HEK293 (cell line): ENCODE data around the gene SNRPD2.

Experiments used
- CTCF ChIA-PET: fragments of 350-600 bp; formaldehyde crosslinking; extraction: SDS; loops from one replicate; lab custom pipeline; 2021; ENCODE audit warnings: antibody characterized with exemption; lab: Yijun Ruan, JAX
- POLR2A ChIA-PET: fragments of 300-600 bp; formaldehyde crosslinking; extraction: SDS; loops from one replicate; lab custom pipeline; 2020; ENCODE audit warnings: antibody characterized with exemption, inconsistent platforms; lab: Yijun Ruan, JAX
- H3K27ac ChIP-seq: fragments of 200-500 bp; sonication (Bioruptor generic); 2 replicates; pipeline ENCODE4 v1.5.1; 2014; ENCODE audit warnings: low read depth, low read length, control low read depth, inconsistent platforms; ENCODE audit errors: extremely low read depth
- H3K36me3 ChIP-seq, 2 experiments: fragments of 200-500 bp in 1 of 2; sonication (Bioruptor generic) in 1 of 2; 1 replicate in 1 of 2; 2 replicates in 1 of 2; pipeline ENCODE4 v1.5.1; 2014 to 2017; ENCODE audit warnings: inconsistent platforms in 2 of 2, low read length in 2 of 2; ENCODE audit not compliant: control insufficient read depth in 2 of 2, insufficient read depth in 1 of 2
- H3K4me1 ChIP-seq: fragments of 200-500 bp; sonication (Bioruptor generic); 2 replicates; pipeline ENCODE4 v1.5.1; 2014; ENCODE audit warnings: mild to moderate bottlenecking, low read length, inconsistent platforms; ENCODE audit not compliant: control insufficient read depth, insufficient read depth
- H3K4me3 ChIP-seq: 2 replicates; pipeline ENCODE4 v1.5.1; 2011; ENCODE audit warnings: low read depth, mild to moderate bottlenecking, control low read depth, low read length, moderate library complexity
- H3K9me3 ChIP-seq: fragments of 200-500 bp; sonication (Bioruptor generic); 2 replicates; pipeline ENCODE4 v1.5.1; 2014; ENCODE audit warnings: low read depth, low read length, inconsistent platforms; ENCODE audit not compliant: control insufficient read depth, insufficient read depth
- BCL11A ChIP-seq: fragments of 450-650 bp; formaldehyde crosslinking; IDR thresholded peaks from 2 replicates; pipeline ENCODE4 v1.5.1; 2016; ENCODE audit warnings: low read depth, missing biosample characterization, missing genetic modification characterization
- GLI4 ChIP-seq: fragments of 450-650 bp; formaldehyde crosslinking; IDR thresholded peaks from 2 replicates; pipeline ENCODE4 v1.5.1; 2016; ENCODE audit warnings: missing biosample characterization, missing genetic modification characterization
- GLIS1 ChIP-seq: fragments of 450-650 bp; formaldehyde crosslinking; IDR thresholded peaks from 2 replicates; pipeline ENCODE4 v1.5.1; 2016; ENCODE audit warnings: missing biosample characterization, missing genetic modification characterization
- HOXC10 ChIP-seq: sonication (generic); formaldehyde crosslinking; IDR thresholded peaks from 2 replicates; pipeline ENCODE4 v1.8.1; 2023; ENCODE audit warnings: mild to moderate bottlenecking, missing genetic modification reagents
- KLF10 ChIP-seq: fragments of 450-650 bp; IDR thresholded peaks from 2 replicates; pipeline ENCODE4 v1.5.1; 2018; ENCODE audit warnings: missing biosample characterization, mild to moderate bottlenecking, missing genetic modification characterization
- KLF9 ChIP-seq: fragments of 450-650 bp; formaldehyde crosslinking; IDR thresholded peaks from 2 replicates; pipeline ENCODE4 v1.5.1; 2016; ENCODE audit warnings: missing biosample characterization, missing genetic modification characterization, low read depth
- SP7 ChIP-seq: fragments of 450-650 bp; formaldehyde crosslinking; IDR thresholded peaks from 2 replicates; pipeline ENCODE4 v1.5.1; 2016; ENCODE audit warnings: missing biosample characterization, missing genetic modification characterization
- WT1 ChIP-seq: fragments of 450-650 bp; formaldehyde crosslinking; IDR thresholded peaks from 2 replicates; pipeline ENCODE4 v1.5.1; 2016; ENCODE audit warnings: missing biosample characterization, missing genetic modification characterization
- ZBTB48 ChIP-seq: fragments of 450-650 bp; formaldehyde crosslinking; IDR thresholded peaks from 2 replicates; pipeline ENCODE4 v1.5.1; 2016; ENCODE audit warnings: missing biosample characterization, missing genetic modification characterization
- ZFHX2 ChIP-seq: fragments of 450-650 bp; formaldehyde crosslinking; conservative IDR thresholded peaks from 2 replicates; pipeline ENCODE4 v1.5.1; 2016; ENCODE audit warnings: missing biosample characterization, missing genetic modification characterization
- ZNF174 ChIP-seq: fragments of 450-650 bp; formaldehyde crosslinking; IDR thresholded peaks from 2 replicates; pipeline ENCODE4 v1.5.0; 2017; ENCODE audit warnings: missing biosample characterization, mild to moderate bottlenecking, missing genetic modification characterization
- ZNF202 ChIP-seq: fragments of 450-650 bp; formaldehyde crosslinking; IDR thresholded peaks from 2 replicates; pipeline ENCODE4 v1.5.1; 2016; ENCODE audit warnings: missing biosample characterization, missing genetic modification characterization, borderline replicate concordance
- ZNF24 ChIP-seq: fragments of 450-650 bp; formaldehyde crosslinking; IDR thresholded peaks from 2 replicates; pipeline ENCODE4 v1.5.1; 2016; ENCODE audit warnings: missing biosample characterization, missing genetic modification characterization
- ZNF324 ChIP-seq: fragments of 450-650 bp; formaldehyde crosslinking; IDR thresholded peaks from 2 replicates; pipeline ENCODE4 v1.5.1; 2016; ENCODE audit warnings: missing biosample characterization, missing genetic modification characterization
- ZNF501 ChIP-seq: fragments of 450-650 bp; formaldehyde crosslinking; IDR thresholded peaks from 2 replicates; pipeline ENCODE4 v1.5.1; 2016; ENCODE audit warnings: missing biosample characterization, missing genetic modification characterization
- ZNF560 ChIP-seq: fragments of 450-650 bp; formaldehyde crosslinking; IDR thresholded peaks from 2 replicates; pipeline ENCODE4 v1.5.1; 2017; ENCODE audit warnings: missing biosample characterization, missing genetic modification characterization, borderline replicate concordance
- ZNF600 ChIP-seq: fragments of 450-650 bp; formaldehyde crosslinking; IDR thresholded peaks from 2 replicates; pipeline ENCODE4 v1.5.1; 2016; ENCODE audit warnings: missing biosample characterization, missing genetic modification characterization
- ZNF621 ChIP-seq: fragments of 450-650 bp; formaldehyde crosslinking; IDR thresholded peaks from 2 replicates; pipeline ENCODE4 v1.5.1; 2017; ENCODE audit warnings: missing biosample characterization, missing genetic modification characterization
- ZSCAN23 ChIP-seq: fragments of 450-650 bp; formaldehyde crosslinking; IDR thresholded peaks from 2 replicates; pipeline ENCODE4 v1.5.1; 2016; ENCODE audit warnings: missing biosample characterization, missing genetic modification characterization
- ZSCAN30 ChIP-seq: fragments of 450-650 bp; IDR thresholded peaks from 2 replicates; pipeline ENCODE4 v1.5.1; 2018; ENCODE audit warnings: missing biosample characterization, mild to moderate bottlenecking, missing genetic modification characterization, moderate library complexity
- TF ChIP-seq, protein P1 (sequence below): fragments of 450-650 bp; formaldehyde crosslinking; IDR thresholded peaks from 2 replicates; pipeline ENCODE4 v1.5.1; 2016; ENCODE audit warnings: missing biosample characterization, missing genetic modification characterization
- TF ChIP-seq, protein P2 (sequence below): fragments of 450-650 bp; formaldehyde crosslinking; IDR thresholded peaks from 2 replicates; pipeline ENCODE4 v1.5.1; 2016; ENCODE audit warnings: missing biosample characterization, missing genetic modification characterization, borderline replicate concordance
- TF ChIP-seq, protein P3 (sequence below): fragments of 450-650 bp; formaldehyde crosslinking; IDR thresholded peaks from 2 replicates; pipeline ENCODE4 v1.5.1; 2016; ENCODE audit warnings: missing biosample characterization, missing genetic modification characterization
- TF ChIP-seq, protein P4 (sequence below): fragments of 450-650 bp; formaldehyde crosslinking; IDR thresholded peaks from 2 replicates; pipeline ENCODE4 v1.5.1; 2017; ENCODE audit warnings: missing biosample characterization, missing genetic modification characterization
- TF ChIP-seq, protein P5 (sequence below): fragments of 450-650 bp; formaldehyde crosslinking; IDR thresholded peaks from 2 replicates; pipeline ENCODE4 v1.5.1; 2017; ENCODE audit warnings: missing biosample characterization, missing genetic modification characterization

SNRPD2 gene

DNA sequence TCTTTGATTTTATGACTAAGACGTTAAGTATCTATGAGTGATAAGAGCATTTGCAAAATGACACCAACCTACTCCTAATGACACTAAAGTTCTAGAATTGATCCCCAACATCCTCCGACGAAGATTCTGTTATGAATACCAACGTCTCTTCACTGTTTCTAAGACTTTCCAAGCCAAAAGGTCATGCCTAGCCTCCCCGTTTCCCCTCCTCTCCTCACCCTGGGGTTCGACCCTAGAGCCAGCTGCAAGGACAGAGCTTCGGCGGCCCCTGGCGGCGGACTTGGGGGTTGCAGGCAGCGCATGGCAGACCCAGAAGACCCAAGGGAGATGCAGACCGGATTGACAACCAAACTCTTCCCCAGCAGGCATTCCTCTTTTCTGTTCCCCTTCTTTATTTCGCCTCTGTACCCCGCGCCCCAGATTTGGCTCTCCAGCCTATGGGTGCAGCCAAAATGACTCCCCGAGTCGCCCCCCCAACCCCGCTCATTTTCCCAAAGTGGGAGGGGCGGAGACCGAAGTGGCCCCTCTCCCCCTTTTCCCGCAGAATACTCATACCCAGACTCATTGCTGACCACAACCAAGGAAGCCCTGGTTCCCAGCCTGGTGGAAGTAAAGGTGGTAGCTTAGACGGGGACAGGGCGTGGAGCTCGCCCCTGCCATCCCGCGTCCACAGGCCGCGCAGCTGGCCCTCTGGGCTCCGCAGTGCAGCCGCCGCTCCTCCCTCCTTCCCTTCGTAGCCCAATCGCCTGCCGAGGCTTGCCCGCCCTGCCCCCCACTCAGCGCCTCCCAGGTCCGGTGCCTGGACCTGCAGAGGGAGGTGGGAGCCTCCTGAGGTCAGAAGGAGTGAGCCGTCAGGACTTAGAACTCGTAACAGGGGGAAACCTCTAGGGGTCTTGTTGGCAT, 48.5 kb downstream of the SNRPD2 start (continued):
- TF ChIP-seq ZSCAN23 (tag by site-specific recombination) (no peak), GLIS1 (peak; percentile 43; the same call in 1 of the 2 replicates), KLF10 (tag by site-specific recombination) (peak; percentile 48), ZNF324 (no peak), HOXC10 (CRISPR knock-in tag) (no peak), ZBTB48 (tag by site-specific recombination) (peak; percentile 52; the same call in 1 of the 2 replicates), ZNF174 (tag by site-specific recombination) (no peak), BCL11A (tag by site-specific recombination) (peak; percentile 92), ZFHX2 (tag by site-specific recombination) (no peak), ZNF560 (tag by site-specific recombination) (no peak), ZNF202 (no peak), SP7 (tag by site-specific recombination) (peak; percentile 7; the same call in 1 of the 2 replicates), WT1 (tag by site-specific recombination) (0 out of 2 replicates have a peak, but pooled peaks have one; percentile 11)
- TF ChIP-seq, protein P1, sequence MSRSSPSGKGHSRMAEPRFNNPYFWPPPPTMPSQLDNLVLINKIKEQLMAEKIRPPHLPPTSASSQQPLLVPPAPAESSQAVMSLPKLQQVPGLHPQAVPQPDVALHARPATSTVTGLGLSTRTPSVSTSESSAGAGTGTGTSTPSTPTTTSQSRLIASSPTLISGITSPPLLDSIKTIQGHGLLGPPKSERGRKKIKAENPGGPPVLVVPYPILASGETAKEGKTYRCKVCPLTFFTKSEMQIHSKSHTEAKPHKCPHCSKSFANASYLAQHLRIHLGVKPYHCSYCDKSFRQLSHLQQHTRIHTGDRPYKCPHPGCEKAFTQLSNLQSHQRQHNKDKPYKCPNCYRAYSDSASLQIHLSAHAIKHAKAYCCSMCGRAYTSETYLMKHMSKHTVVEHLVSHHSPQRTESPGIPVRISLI (tag by site-specific recombination), result peak; percentile 95; the same call in 1 of the 2 replicates
- TF ChIP-seq, protein P2, sequence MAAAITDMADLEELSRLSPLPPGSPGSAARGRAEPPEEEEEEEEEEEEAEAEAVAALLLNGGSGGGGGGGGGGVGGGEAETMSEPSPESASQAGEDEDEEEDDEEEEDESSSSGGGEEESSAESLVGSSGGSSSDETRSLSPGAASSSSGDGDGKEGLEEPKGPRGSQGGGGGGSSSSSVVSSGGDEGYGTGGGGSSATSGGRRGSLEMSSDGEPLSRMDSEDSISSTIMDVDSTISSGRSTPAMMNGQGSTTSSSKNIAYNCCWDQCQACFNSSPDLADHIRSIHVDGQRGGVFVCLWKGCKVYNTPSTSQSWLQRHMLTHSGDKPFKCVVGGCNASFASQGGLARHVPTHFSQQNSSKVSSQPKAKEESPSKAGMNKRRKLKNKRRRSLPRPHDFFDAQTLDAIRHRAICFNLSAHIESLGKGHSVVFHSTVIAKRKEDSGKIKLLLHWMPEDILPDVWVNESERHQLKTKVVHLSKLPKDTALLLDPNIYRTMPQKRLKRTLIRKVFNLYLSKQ (tag by site-specific recombination), result no peak
- TF ChIP-seq, protein P3, sequence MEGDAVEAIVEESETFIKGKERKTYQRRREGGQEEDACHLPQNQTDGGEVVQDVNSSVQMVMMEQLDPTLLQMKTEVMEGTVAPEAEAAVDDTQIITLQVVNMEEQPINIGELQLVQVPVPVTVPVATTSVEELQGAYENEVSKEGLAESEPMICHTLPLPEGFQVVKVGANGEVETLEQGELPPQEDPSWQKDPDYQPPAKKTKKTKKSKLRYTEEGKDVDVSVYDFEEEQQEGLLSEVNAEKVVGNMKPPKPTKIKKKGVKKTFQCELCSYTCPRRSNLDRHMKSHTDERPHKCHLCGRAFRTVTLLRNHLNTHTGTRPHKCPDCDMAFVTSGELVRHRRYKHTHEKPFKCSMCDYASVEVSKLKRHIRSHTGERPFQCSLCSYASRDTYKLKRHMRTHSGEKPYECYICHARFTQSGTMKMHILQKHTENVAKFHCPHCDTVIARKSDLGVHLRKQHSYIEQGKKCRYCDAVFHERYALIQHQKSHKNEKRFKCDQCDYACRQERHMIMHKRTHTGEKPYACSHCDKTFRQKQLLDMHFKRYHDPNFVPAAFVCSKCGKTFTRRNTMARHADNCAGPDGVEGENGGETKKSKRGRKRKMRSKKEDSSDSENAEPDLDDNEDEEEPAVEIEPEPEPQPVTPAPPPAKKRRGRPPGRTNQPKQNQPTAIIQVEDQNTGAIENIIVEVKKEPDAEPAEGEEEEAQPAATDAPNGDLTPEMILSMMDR, result peak; percentile 95
- TF ChIP-seq, protein P4, sequence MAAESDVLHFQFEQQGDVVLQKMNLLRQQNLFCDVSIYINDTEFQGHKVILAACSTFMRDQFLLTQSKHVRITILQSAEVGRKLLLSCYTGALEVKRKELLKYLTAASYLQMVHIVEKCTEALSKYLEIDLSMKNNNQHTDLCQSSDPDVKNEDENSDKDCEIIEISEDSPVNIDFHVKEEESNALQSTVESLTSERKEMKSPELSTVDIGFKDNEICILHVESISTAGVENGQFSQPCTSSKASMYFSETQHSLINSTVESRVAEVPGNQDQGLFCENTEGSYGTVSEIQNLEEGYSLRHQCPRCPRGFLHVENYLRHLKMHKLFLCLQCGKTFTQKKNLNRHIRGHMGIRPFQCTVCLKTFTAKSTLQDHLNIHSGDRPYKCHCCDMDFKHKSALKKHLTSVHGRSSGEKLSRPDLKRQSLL (tag by site-specific recombination), result no peak
- TF ChIP-seq, all 188 proteins: peak for 31

DNA sequence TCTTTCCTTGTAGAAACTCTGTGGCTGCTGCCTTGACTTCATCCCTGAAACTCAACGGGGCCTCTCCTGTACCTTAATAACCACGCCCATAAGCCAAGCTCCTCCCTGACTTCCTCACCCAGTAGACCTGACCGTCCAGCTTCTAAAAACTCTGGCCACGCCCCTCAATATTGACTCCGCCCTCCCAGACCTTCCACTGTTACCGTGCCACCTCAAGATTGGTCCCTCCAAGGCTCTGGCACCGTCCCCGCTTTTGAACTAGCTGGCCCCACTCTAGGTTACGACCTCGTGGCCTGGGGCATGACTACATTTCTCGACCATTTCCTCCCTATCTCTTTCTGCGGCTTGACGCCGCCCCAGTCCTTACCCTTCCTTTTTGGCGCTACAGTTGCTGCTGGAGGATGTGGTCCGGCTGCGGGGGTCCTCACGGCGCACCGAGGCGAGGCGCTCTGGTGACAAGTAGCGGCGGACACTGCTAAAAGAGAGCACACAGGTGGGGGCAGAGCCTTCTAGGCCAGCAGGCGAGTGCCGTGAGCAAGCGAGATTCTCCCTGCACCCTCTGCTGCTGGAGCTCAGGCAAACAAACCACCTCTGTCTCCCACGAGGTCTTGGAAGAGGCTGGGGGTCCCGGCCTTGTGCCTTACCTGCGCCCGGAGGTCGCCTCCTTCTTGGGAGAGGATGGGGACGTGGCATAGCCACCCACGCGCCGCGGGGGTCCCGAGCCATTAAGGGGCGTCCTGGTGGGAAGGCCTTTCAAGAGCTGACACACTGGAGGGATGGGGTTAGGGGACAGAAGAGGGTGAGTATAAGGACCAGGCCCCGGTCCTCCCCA, 50.3 kb downstream of the SNRPD2 start:
- POLR2A ChIA-PET, result interaction anchor here (0.5 to 2.2 kb wide), 26 partner anchors 10 to 602 kb away, joined by 3 to 38 read pairs (median 4); partner anchors contain the start of genes CLASRP, FBXO46, FOSB and OPA3
- H3K27ac ChIP-seq, result peak overlapping the region; percentile 37; the same call in 1 of the 2 replicates
- peak overlapping the region; percentile 28 for H3K4me3 ChIP-seq
- CTCF ChIA-PET, result interaction anchor here (0.5 to 7.8 kb wide), 57 partner anchors 9 to 710 kb away, joined by 3 to 155 read pairs (median 5); partner anchors contain the start of genes FBXO46, FOSB, GIPR and GPR4
- H3K4me1 ChIP-seq, result peaks cover 15% of the 10 kb centered on the region
- H3K9me3 ChIP-seq, result no peaks in the 10 kb centered on the region
- H3K36me3 ChIP-seq, result no peaks in the 10 kb centered on the region; a peak in 1 of 3 replicates
- peak; percentile 78; the same call in 1 of the 2 replicates for TF ChIP-seq KLF9 (tag by site-specific recombination)
- no peak for TF ChIP-seq ZNF501 (tag by site-specific recombination)
- TF ChIP-seq GLI4 (tag by site-specific recombination), result no peak
- TF ChIP-seq BCL11A (tag by site-specific recombination), result peak; percentile 94
- TF ChIP-seq ZNF600 (tag by site-specific recombination), result no peak
- TF ChIP-seq ZSCAN30, result no peak
- TF ChIP-seq ZNF24 (tag by site-specific recombination), result 0 out of 2 replicates have a peak, but pooled peaks have one; percentile 15
- TF ChIP-seq, protein P5, sequence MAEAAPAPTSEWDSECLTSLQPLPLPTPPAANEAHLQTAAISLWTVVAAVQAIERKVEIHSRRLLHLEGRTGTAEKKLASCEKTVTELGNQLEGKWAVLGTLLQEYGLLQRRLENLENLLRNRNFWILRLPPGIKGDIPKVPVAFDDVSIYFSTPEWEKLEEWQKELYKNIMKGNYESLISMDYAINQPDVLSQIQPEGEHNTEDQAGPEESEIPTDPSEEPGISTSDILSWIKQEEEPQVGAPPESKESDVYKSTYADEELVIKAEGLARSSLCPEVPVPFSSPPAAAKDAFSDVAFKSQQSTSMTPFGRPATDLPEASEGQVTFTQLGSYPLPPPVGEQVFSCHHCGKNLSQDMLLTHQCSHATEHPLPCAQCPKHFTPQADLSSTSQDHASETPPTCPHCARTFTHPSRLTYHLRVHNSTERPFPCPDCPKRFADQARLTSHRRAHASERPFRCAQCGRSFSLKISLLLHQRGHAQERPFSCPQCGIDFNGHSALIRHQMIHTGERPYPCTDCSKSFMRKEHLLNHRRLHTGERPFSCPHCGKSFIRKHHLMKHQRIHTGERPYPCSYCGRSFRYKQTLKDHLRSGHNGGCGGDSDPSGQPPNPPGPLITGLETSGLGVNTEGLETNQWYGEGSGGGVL (tag by site-specific recombination), result 0 out of 2 replicates have a peak, but pooled peaks have one; percentile 9
- no peak for TF ChIP-seq ZNF621 (tag by site-specific recombination)
